Testis (tissue), 5 donors: ENCODE data around the gene B3GAT1. TPM values are rescaled to one million over a fixed set of nuclear protein-coding genes. Genes with fewer than 3 reads are reported as not detected.

Experiments
- DNase-seq: peaks from one replicate; pipeline ENCODE4 v3.0.0-alpha.2; 2019
- H3K27ac ChIP-seq, 2 donors: fragments of 200-600 bp; sonication (generic); one replicate each; pipeline ENCODE4 v1.5.1; 2019
- H3K27me3 ChIP-seq: fragments of 200-600 bp; sonication (generic); one replicate; pipeline ENCODE4 v1.5.1; 2019
- H3K36me3 ChIP-seq: fragments of 200-600 bp; sonication (generic); one replicate; pipeline ENCODE4 v1.5.1; 2017; ENCODE audit warnings: low read depth; ENCODE audit errors: missing control alignments
- H3K4me1 ChIP-seq: fragments of 200-600 bp; sonication (generic); one replicate; pipeline ENCODE4 v1.5.1; 2019
- H3K4me3 ChIP-seq, 2 donors: fragments of 200-600 bp; sonication (generic); one replicate each; pipeline ENCODE4 v1.5.1; 2017 to 2019
- H3K9me3 ChIP-seq: fragments of 200-600 bp; sonication (generic); one replicate; pipeline ENCODE4 v1.5.1; 2017
- POLR2A ChIP-seq: fragments of 450-650 bp; IDR thresholded peaks from one replicate; pipeline ENCODE4 v1.6.1; 2017; ENCODE audit warnings: antibody characterized with exemption, mild to moderate bottlenecking, moderate library complexity
- WGBS, 2 donors: methylation state at CpG; one replicate each; pipeline ENCODE4 v1.1.5; 2018; 5-methylcytosine and 5-hydroxymethylcytosine counted together
- intact Hi-C: fragments of 100-400 bp; cut with DNase I; formaldehyde crosslinking; loops from one replicate; pipeline ENCODE4 v1.15.1; 2023; ENCODE audit warnings: low total_unique reads
- long read RNA-seq, 2 donors: transcript quantifications; one replicate each; lab custom pipeline, GENCODE V29; 2026
- polyA plus RNA-seq: library from polyadenylated mRNA; stranded (reverse); fragments of 350-450 nt; fragmentation: Illumina TruSeq; extraction: RNeasy Lipid Tissue Mini Kit (QIAGEN cat#74804); gene quantifications from one replicate; pipeline ENCODE4 v1.2.3, GENCODE V29; 2014; ENCODE audit warnings: low read depth, low replicate concordance; ENCODE audit not compliant: insufficient read depth
- total RNA-seq, 2 donors: library from RNA; depleted of rRNA; stranded (reverse); fragments of >200 nt; gene quantifications; one replicate each; pipeline ENCODE4 v1.2.3, GENCODE V29; 2016
- TF ChIP-seq, protein P1 (sequence below), 3 experiments: fragments of 450-650 bp in 2 of 3; fragments of 200-600 bp in 1 of 3; sonication (generic) in 1 of 3; IDR thresholded peaks; one replicate each; pipeline ENCODE4 v1.5.1; 2016 to 2019; ENCODE audit warnings: antibody characterized with exemption in 3 of 3, mild to moderate bottlenecking in 2 of 3, moderate library complexity in 1 of 3

The B3GAT1 gene
- total RNA-seq (1 to 10 TPM; 3.0 to 4.3 TPM), polyA plus RNA-seq (2.7 TPM)
- long read RNA-seq, donor 1: 0 reads
- long read RNA-seq, donor 2: 0 reads

DNA sequence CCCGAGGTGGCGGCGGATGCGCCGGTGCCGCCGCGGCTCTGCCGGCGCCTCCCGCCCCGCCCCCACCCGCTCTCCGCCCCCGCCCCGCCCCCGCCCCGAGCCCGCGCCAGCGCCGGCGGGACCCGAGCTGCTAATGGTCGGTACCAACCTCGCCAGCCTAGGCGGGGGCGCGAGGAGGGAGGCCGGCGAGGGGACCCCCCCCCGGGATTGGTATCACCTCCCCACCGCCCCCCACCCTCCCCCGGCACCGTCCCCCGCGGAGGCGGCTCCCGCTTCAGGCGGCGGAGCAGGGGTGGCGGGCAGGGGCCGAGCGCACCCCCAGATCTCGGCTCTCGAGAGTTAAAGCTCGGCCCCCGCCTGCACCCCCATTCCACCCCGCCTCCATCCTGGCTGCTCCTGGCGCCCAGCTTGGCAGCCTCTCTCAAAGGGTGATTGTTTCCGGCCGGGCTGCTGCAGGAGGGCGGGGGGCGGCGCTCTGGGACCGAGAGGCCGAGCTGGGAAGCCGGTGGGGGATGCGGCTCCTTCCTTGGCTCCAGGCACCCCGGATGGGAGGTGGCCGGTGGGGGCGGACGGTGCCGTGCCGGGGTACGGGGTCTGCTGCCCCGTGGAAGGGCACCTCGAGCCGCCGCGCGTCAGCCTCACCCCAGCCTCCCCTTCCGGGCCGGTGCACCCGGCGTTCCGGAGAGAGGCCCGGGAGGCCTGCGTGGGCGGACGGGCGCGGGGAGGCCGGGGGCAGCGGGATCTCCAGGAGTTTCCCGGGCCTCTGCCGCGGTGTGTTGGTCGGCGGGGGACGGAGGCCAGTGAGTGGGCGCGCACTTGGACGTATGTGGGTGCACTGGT lies at the start of gene B3GAT1:
B3GAT1 (minus strand) TSS at position 40 of the 840 bp plus-strand sequence. CDS start 24,583 bp downstream, outside the sequence.
- WGBS, 2 donors: 0 to 2% methylated on average over 6 to 51 of the region's 94 CpGs
- no peaks in the 10 kb centered on the region for H3K27me3 ChIP-seq
- intact Hi-C loops: no loop called here
- no peak for TF ChIP-seq POLR2A
- TF ChIP-seq, protein P1, sequence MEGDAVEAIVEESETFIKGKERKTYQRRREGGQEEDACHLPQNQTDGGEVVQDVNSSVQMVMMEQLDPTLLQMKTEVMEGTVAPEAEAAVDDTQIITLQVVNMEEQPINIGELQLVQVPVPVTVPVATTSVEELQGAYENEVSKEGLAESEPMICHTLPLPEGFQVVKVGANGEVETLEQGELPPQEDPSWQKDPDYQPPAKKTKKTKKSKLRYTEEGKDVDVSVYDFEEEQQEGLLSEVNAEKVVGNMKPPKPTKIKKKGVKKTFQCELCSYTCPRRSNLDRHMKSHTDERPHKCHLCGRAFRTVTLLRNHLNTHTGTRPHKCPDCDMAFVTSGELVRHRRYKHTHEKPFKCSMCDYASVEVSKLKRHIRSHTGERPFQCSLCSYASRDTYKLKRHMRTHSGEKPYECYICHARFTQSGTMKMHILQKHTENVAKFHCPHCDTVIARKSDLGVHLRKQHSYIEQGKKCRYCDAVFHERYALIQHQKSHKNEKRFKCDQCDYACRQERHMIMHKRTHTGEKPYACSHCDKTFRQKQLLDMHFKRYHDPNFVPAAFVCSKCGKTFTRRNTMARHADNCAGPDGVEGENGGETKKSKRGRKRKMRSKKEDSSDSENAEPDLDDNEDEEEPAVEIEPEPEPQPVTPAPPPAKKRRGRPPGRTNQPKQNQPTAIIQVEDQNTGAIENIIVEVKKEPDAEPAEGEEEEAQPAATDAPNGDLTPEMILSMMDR (IDR thresholded peaks at IDR 0.05): no peak
- H3K4me1 ChIP-seq: peaks cover 8% of the 10 kb centered on the region
- H3K9me3 ChIP-seq: no peaks in the 10 kb centered on the region
- H3K27ac ChIP-seq: no peak within 1 kb of the TSS
- peak within 1 kb of the TSS; percentile 43 to 56 for H3K4me3 ChIP-seq
- peak; percentile 21 for DNase-seq
- no peaks in the 10 kb centered on the region for H3K36me3 ChIP-seq

GRCh38 chr11:134461621-134462020 lies 49.6 kb upstream of the B3GAT1 start:
- intact Hi-C loops: no loop called here
- Histone ChIP-seq H3K27me3 (no peaks in the 10 kb centered on the region), H3K36me3 (no peaks in the 10 kb centered on the region), H3K9me3 (no peaks in the 10 kb centered on the region), H3K27ac (no peak overlapping the region), H3K4me3 (no peak overlapping the region), H3K4me1 (peaks cover 8% of the 10 kb centered on the region)
- no peak for TF ChIP-seq POLR2A
- TF ChIP-seq, protein P1 (IDR thresholded peaks at IDR 0.05): no peak
- no peak for DNase-seq
- 38 to 49% methylated on average over 1 of the region's 1 CpG for WGBS, 2 donors

DNA sequence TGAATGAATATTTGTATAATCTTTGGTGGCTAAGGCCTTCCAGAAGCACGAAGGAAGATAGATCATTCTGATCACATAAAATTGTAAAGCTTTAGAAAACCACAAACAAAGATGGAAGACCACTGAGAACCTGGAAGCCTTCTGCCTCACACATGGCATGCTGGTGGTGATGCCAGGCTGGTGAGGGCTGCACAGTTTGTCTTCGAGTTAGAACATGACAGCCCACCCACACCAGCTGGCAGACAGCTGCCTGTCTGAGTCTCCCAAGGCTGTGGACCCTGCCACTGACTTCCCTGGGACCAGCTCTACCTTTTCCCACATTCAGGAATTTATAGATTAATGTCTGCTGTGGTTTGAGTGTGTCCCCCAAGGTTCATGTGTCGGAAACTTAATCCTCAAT lies 48.8 kb upstream of the B3GAT1 start:
- Histone ChIP-seq H3K27ac (no peak overlapping the region), H3K4me3 (no peak overlapping the region), H3K4me1 (peaks cover 3% of the 10 kb centered on the region), H3K36me3 (no peaks in the 10 kb centered on the region), H3K27me3 (no peaks in the 10 kb centered on the region), H3K9me3 (no peaks in the 10 kb centered on the region)
- no peak for DNase-seq
- WGBS, 2 donors: 81 to 83% methylated on average over 3 of the region's 3 CpGs
- TF ChIP-seq, protein P1 (IDR thresholded peaks at IDR 0.05): no peak
- no peak for TF ChIP-seq POLR2A
- intact Hi-C loops: no loop called here

GRCh38 chr11:134460062-134460561 lies 48.1 kb upstream of the B3GAT1 start:
- H3K4me1 ChIP-seq: no peaks in the 10 kb centered on the region
- H3K9me3 ChIP-seq: no peaks in the 10 kb centered on the region
- H3K27ac ChIP-seq: no peak overlapping the region
- H3K4me3 ChIP-seq: no peak overlapping the region
- WGBS, 2 donors: 69 to 78% methylated on average over 7 to 8 of the region's 8 CpGs
- no peaks in the 10 kb centered on the region for H3K36me3 ChIP-seq
- no peaks in the 10 kb centered on the region for H3K27me3 ChIP-seq
- TF ChIP-seq, protein P1 (IDR thresholded peaks at IDR 0.05): no peak
- no peak for TF ChIP-seq POLR2A
- no peak for DNase-seq
- intact Hi-C loops: no loop called here
